Skin epidermis (tissue), 12 donors: ENCODE results near the gene TRIM15.
"Not testable (repeated sequence)": the region's sequence is repeated elsewhere in the genome, so short reads cannot be mapped to it uniquely, and the experiment has no call there.

Experiments used
- H3K27ac ChIP-seq, 21 experiments: fragments of 200-600 bp; sonication (generic) in 11 of 21; one replicate each; pipeline ENCODE4 v1.5.0; 2020; ENCODE audit warnings: mild to moderate bottlenecking in 3 of 21, inconsistent platforms in 2 of 21, moderate library complexity in 2 of 21
- H3K4me3 ChIP-seq, 7 experiments: fragments of 200-600 bp; sonication (generic) in 2 of 7; one replicate each; pipeline ENCODE4 v1.5.0; 2020; ENCODE audit warnings: inconsistent platforms in 2 of 7, mild to moderate bottlenecking in 2 of 7, moderate library complexity in 1 of 7

The TRIM15 gene

GRCh38 chr6:30160008-30160784, 3.1 kb upstream of the TRIM15 start:
- Histone ChIP-seq H3K27ac (no peak overlapping the region), H3K4me3 (no peak overlapping the region)

- no peak within 1 kb of the TSS for H3K27ac ChIP-seq
- no peak within 1 kb of the TSS for H3K4me3 ChIP-seq
These were observed 2.4 kb upstream of the TRIM15 start, which contains the start of gene TRIM10 for GRCh38 chr6:30160785-30161531. TRIM10 (minus strand) TSS chr6:30161211; CDS start chr6:30160858, 353 bp downstream.

DNA sequence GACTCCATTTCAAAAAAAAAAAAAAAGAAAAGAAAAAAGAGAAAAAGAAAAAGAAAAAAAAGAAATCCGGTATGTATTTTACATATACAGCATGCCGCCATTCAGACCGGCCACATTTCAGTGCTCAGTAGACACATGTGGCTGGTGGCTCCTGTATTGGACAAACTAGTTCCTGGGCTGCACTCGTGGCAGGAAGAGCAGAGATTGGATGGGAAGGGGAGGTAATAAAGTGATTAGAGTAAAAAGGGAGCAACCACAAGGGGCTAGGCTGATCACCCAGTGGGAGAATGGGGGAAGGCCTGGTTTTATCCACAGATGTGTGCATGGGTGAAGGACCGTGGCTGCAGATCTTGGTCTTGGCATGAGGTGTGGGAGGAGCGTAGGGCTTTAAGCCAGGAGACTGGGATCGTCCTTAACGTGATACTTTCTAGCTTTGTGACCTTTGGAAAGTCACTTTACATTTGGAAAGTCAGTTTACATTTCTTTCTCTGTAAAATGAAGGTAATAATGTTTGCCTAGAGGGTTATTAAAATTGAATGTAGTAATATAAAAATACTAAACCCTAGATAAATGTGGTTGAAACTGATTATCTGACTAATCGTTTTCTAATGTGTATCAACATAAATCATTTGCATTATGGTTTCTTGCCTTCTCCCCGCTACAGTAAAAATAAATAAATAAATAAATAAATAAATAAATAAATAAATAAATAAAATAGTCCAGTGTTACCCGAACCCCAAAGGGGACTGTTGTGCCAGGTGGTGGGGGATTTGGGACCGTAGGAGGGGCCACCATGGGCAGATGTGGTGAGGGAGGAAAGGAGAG, 869 bp upstream of the TRIM15 start:
- Histone ChIP-seq H3K4me3 (no peak overlapping the region), H3K27ac (no peak overlapping the region)

GRCh38 chr6:30163918-30164654, 740 bp downstream of the TRIM15 start:
- Histone ChIP-seq H3K4me3 (no peak overlapping the region), H3K27ac (no peak overlapping the region)

- Histone ChIP-seq H3K4me3 (no peak overlapping the region), H3K27ac (no peak overlapping the region)
These were observed 1.4 kb downstream of the TRIM15 start for GRCh38 chr6:30164714-30165113.

DNA sequence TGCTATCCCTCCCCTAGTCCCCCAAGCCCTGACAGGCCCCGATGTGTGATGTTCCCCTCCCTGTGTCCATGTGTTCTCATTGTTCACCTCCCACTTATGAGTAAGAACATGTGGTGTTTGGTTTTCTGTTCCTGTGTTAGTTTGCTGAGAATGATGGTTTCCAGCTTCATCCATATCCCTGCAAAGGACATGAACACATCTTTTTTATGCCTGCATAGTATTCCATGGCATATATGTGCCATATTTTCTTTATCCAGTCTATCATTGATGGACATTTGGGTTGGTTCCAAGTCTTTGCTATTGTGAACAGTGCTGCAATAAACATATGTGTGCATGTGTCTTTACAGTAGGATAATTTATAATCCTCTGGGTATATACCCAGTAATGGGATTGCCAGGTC, 1.9 kb downstream of the TRIM15 start:
- not testable (repeated sequence) for H3K4me3 ChIP-seq, H3K27ac ChIP-seq

DNA sequence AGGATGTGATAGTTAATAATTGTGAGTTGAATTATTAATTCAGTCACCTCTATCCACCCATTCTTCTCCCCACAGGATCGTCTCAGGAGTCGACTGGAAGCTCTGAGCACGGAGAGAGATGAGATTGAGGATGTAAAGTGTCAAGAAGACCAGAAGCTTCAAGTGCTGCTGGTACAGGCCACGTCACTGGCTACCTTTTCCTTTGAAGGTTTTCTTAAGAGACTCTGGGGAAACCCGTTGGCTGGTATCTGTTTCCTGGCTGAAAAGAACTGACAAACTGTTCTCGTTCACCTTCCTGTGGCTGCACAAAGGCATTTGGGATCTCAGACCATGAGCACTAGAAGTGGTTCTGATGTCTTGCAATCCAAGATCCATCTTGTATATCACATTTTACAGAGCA, 3.8 kb downstream of the TRIM15 start:
- Histone ChIP-seq H3K4me3 (no peak overlapping the region), H3K27ac (no peak overlapping the region)

- H3K27ac ChIP-seq = no peak overlapping the region
- no peak overlapping the region for H3K4me3 ChIP-seq
These were observed 5.4 kb downstream of the TRIM15 start for GRCh38 chr6:30168741-30169140.

GRCh38 chr6:30169658-30170614, 6.6 kb downstream of the TRIM15 start:
- Histone ChIP-seq H3K4me3 (no peak overlapping the region), H3K27ac (no peak overlapping the region)

DNA sequence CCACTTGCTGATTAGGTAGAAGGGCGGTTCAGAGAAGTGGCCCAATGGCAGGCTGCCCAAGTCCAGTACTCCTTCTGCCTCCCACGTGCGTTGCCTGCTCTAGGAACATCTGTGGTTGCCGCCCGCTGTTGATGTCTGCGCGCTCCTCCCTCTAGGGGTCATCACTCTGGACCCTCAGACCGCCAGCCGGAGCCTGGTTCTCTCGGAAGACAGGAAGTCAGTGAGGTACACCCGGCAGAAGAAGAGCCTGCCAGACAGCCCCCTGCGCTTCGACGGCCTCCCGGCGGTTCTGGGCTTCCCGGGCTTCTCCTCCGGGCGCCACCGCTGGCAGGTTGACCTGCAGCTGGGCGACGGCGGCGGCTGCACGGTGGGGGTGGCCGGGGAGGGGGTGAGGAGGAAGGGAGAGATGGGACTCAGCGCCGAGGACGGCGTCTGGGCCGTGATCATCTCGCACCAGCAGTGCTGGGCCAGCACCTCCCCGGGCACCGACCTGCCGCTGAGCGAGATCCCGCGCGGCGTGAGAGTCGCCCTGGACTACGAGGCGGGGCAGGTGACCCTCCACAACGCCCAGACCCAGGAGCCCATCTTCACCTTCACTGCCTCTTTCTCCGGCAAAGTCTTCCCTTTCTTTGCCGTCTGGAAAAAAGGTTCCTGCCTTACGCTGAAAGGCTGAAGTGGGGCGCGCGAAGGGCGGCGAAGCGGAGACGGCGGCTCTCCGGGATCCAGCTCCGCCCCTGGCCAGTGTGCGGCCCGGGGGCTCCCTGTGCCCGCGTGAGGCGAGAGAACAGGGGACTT, 8.5 kb downstream of the TRIM15 start:
- no peak overlapping the region for H3K4me3 ChIP-seq
- no peak overlapping the region for H3K27ac ChIP-seq

- Histone ChIP-seq H3K4me3 (no peak overlapping the region), H3K27ac (no peak overlapping the region)
These were observed 9.3 kb downstream of the TRIM15 start for GRCh38 chr6:30172681-30173080.

GRCh38 chr6:30175765-30176164, 12.4 kb downstream of the TRIM15 start:
- Histone ChIP-seq H3K27ac (no peak overlapping the region), H3K4me3 (no peak overlapping the region)

- Histone ChIP-seq H3K4me3 (no peak overlapping the region), H3K27ac (no peak overlapping the region)
These were observed 15.5 kb downstream of the TRIM15 start for GRCh38 chr6:30178837-30179236.

- Histone ChIP-seq H3K27ac (no peak overlapping the region), H3K4me3 (no peak overlapping the region)
These were observed 16.8 kb downstream of the TRIM15 start for GRCh38 chr6:30180145-30180544.

GRCh38 chr6:30184417-30185031, 21.2 kb downstream of the TRIM15 start:
- H3K4me3 ChIP-seq = no peak overlapping the region

DNA sequence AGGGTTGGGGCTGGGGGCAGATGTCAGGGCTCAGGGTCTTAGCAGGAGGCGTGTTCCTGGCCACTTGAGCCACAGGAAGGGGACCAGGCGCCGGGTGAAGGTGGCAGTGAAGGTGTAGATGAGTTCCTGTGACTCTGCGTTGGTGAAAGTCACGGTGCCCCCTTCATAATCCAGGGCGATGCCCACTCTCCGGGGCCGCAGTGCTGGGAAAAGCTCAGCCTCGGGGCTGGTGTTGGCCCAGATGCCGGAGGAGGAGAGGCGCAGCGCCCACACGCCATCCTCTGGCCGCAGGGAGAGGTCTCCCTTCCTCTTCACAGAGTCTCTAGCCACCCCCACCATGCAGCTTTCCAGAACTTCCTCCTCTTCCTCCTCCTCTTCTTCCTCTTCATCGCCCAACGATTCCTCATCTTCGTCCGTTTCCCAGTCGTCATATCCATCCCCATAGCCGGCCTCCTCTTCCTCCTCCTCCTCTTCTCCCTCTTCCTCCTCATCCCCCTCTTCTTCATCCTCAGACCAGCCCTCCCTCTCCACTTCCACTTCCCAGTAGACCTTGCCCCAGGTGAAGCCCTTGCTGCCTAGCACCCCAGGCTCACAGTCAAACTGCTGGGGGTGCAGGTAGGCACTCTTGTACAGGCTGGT, 22.6 kb downstream of the TRIM15 start:
- Histone ChIP-seq H3K27ac (no peak overlapping the region), H3K4me3 (no peak overlapping the region)

More at GRCh38 chr6:30184417-30185031, 21.2 kb downstream of the TRIM15 start:
- no peak overlapping the region for H3K27ac ChIP-seq

DNA sequence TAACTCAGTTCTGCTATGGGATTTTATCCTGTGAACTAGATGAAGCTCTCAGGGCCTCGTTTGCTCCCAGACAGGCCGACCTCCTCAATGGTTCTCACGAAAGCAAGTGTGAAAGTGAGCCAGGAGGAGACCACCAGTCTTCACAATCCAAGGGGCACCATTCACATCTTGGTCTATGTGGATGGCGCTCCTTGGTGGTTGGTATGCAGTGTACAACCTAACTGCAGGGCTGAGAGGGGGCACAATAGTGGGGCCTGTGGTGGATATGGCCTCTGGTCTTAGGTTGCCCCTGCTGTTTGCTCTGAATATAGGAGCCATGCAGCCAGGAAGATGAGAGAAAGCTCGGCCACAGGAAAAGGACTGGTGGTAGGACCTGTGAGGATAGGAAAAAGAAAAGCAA, 25.2 kb downstream of the TRIM15 start:
- Histone ChIP-seq H3K27ac (no peak overlapping the region), H3K4me3 (no peak overlapping the region)
